HG02763 (cell line): ENCODE data around the gene EIF3K.
A peak's percentile ranks its signal among the peaks of the same experiment; 100 is the strongest.
"Not testable (repeated sequence)": the region's sequence is repeated elsewhere in the genome, so short reads cannot be mapped to it uniquely, and the experiment has no call there.

ENCODE experiments used
- ATAC-seq: cut with Tn5 transposase; IDR thresholded peaks from one replicate; pipeline ENCODE4 v1.9.1; 2021; ENCODE audit warnings: mild to moderate bottlenecking, moderate library complexity; ENCODE audit not compliant: unreplicated experiment

The EIF3K gene, protein sequence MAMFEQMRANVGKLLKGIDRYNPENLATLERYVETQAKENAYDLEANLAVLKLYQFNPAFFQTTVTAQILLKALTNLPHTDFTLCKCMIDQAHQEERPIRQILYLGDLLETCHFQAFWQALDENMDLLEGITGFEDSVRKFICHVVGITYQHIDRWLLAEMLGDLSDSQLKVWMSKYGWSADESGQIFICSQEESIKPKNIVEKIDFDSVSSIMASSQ

DNA sequence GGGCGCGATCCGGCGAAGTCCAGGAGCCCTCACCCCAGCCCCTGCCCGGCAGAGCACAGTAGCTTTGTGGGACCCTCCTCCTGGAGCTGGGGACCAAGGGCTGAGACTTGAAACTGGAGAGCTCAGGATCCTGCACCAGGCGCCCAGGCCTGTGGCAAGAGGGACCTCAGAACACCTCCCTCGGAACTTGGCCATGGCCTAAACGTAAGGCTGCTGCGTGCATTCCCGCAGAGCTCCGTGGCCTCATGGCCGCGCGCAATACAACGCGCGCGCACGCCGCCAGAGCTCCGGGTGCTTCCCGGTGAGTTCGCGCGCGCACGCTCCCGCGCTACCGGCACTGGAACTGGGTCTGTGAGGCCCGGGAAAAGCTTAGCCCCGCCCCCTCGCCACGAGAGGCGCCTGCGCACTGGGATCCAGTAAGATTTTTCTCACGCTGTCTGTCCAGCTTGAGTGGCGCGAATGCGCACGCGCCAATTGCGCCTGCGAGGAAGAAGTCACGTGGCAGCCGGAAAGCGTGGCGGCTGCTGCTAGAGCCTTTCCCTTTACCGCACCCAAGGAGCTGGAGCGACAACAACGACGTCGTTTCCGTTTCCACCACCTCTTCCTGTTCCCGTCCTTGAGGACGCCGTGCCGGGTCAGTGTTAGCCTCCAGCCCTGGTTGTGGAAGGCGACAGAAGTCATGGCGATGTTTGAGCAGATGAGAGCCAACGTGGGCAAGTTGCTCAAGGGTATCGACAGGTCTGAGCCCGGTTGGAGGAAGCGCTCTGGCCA, at the start of gene EIF3K:
Gene EIF3K (plus strand): TSS at position 599 of the 771 bp plus-strand sequence. CDS start 81 bp downstream, at position 680.
- peak; percentile 69 for ATAC-seq

DNA sequence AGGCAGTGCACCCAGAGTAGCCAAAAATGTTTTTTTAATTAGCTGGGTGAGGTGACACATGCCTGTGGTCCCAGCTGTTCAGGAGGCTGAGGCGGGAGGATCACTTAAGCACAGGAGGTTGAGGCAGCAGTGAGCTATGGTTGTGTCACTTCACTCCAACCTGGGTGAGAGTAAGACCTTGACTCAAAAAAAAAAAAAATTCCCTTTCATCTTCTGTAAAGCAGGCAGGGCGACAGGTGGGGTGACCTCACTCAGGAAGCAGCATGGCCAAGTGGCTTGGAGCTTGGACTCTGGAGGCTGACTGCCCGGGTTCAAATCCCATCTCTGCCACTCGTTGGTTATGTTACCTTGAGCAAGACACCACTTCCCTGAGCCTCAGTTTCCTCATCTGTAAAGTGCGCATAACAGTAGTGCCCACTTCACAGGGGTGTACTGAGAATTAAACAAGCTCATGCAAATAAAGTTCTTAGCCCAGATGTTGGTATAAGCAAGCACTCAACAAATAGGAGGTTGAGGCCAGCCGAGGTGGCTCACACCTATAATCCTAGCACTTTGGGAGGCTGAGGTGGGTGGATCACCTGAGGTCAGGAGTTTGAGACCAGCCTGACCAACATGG, 49.5 kb upstream of the EIF3K start:
- ATAC-seq, result no peak

DNA sequence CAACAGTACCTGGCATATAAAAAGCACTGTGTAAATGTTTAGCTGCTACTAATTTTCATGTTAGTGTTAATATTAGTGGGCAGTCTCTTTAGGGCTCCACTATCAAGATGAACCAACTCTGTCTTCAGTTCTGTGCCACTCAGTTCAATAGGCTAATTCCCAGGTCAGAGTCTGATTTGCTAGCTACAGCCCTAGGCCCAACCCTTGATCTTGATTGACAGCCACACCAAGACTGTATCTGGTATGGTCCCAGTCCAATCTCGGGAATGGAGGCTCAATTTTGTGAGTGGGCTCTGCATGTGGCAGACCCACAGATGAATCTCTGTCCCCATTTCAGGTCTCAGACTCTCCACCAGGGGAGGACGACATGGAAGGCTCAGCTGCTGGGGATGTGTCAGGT, 47.3 kb upstream of the EIF3K start:
- no peak for ATAC-seq

DNA sequence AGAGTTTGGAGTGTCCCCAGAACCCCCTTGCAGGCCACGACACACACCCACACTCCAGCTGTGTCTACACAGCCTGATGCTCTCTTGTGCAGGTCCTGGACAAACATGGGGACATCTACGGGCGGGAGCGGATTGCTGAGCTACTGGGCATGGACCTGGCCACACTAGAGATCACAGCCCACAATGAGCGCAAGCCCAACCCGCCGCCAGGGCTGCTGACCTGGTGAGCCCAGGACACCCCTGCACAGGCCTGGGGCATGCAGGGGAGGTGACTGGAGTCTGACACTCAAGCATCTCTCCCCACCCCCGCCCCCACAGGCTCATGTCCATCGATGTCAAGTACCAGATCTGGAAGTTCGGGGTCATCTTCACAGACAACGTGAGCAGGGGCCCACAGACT, 41.2 kb upstream of the EIF3K start:
- ATAC-seq, result no peak

DNA sequence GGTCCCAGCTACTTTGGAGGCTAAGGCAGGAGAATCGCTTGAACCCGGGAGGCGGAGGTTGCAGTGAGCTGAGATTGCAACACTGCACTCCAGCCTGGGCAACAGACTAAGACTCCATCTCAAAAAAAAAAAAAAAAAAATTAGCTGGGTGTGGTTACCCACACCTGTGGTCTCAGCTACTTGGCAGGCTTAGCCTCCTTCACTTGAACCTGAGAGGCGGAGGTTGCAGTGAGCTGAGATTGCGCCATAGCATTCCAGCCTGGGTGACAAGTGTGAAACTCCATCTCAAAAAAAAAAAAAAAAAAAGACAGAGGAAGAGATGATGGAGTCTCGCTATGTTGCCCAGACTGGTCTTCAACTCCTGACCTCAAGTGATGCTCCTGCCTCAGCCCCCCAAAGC, 39.7 kb upstream of the EIF3K start:
- ATAC-seq, result not testable (repeated sequence)

DNA sequence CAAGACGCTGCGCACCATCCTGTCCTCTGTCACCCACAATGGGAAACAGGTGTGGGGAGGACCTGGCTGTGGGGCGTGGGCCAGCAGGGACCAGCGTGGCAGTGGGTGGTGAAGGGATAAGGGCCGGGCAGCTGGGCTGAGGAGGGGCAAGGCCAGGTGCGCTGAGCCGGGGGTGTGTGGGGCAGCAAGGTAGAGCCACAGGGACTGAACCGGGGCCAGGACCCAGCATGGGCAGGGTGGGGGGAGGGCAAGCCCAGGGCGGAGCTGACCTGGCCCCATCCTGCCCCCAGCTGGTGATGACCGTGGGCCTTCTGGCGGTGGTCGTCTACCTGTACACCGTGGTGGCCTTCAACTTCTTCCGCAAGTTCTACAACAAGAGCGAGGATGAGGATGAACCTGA, 38.9 kb upstream of the EIF3K start:
- ATAC-seq, result no peak

DNA sequence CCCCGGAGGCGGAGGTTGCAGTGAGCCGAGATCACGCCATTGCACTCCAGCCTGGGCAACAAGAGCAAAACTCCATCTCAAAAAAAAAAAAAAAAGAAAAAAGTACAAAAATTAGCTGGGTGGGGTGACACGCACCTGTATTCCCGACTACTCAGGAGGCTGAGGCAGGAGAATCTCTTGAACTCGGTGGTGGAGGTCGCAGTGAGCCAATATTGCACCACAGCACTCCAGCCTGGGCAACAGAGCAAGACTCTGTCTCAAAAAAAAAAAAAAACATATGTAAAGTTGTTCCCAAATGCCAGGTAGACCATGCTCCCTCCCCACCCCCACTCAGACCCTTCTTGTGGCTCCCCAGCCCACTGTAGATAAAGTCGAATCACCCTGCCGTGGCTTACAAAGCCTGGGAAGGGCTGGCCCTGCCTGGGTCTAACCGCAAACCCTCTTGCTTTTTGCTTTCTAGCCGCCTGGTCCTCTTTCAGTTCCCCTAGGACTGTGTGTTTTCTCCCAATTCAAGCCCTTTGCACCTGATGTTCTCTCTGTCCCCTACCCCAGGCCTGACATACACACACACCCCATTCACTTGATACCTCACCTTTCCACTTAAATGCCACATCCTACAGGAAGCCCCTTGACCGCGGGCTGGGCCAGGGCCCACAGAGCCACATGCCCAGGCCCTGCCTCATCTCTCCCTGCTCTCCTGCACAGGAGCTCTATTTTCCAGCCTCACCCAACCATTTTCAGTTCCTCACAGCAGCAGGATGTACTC, 35.6 kb upstream of the EIF3K start:
- peak; percentile 77 for ATAC-seq

DNA sequence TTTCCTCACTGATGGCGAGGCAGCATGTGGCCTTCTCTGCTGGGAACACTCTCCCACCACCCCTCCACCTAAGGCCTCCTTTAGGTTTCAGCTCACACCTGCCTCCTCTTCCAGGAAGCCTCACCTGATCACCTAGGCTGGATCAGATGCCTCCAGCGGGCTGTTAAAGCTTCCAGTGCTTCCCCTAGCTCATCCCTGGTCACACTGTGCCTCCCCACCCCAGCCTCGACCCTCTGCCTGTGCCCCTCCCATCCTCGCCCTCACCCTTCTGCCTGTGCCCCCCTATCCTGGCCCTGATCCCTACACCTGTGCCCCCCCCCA, 35.0 kb upstream of the EIF3K start:
- ATAC-seq, result no peak

DNA sequence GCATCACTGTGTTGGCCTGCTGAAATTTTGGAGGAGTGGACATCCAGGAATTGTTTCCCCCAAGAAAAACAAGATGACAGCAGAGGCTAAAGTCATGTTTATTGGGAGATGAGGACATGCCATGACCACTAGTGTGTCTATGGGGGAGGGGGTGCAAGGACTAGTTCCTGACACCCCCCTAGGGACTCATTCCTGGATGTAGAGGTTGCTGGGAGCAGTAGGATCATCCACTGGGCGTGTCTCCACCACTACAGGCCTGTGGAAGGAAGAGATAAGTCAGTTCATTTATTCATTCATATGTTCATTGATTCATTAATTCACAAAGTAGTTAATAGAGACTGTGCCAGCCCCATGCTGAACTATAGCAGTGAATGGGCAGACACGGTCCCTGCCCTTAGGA, 31.4 kb upstream of the EIF3K start:
- ATAC-seq, result no peak

DNA sequence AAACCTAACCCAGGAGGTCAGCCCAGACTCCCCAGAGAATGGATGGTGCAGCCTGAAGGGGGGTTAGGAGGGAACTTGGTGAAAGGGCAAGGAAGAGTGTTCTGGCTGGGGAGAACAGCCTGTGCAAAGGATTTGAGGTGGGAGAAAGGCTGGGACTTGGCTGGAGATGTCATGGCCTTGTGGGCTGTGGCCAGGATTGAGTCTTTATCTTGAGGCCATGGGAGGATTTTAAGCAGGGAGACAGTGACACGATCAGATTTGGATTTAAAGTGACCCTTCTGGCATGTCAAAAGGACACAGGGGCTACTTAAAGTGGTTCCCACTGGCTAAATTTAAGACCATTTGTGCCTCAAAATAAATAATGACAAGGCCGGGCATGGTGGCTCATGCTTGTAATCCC, 30.9 kb upstream of the EIF3K start:
- no peak for ATAC-seq

DNA sequence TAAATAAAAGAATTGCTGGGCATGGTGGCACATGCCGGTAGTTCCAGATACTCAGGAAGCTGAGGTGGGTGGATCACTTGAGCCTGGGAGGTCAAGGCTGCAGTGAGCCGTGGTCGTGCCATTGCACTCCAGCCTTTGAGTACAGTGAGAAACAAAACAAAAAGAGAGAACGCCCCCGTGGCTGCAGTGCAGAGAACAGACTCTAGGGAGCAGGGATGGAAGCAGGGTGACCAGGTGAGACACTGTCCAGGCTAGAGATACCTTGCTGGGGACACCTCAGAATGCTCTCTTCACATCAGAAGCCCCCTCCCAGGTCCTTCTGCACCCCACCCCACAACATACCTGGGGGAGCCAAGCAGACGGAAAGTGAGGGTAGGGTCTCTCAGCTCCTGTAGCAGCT, 26.0 kb upstream of the EIF3K start:
- no peak for ATAC-seq

DNA sequence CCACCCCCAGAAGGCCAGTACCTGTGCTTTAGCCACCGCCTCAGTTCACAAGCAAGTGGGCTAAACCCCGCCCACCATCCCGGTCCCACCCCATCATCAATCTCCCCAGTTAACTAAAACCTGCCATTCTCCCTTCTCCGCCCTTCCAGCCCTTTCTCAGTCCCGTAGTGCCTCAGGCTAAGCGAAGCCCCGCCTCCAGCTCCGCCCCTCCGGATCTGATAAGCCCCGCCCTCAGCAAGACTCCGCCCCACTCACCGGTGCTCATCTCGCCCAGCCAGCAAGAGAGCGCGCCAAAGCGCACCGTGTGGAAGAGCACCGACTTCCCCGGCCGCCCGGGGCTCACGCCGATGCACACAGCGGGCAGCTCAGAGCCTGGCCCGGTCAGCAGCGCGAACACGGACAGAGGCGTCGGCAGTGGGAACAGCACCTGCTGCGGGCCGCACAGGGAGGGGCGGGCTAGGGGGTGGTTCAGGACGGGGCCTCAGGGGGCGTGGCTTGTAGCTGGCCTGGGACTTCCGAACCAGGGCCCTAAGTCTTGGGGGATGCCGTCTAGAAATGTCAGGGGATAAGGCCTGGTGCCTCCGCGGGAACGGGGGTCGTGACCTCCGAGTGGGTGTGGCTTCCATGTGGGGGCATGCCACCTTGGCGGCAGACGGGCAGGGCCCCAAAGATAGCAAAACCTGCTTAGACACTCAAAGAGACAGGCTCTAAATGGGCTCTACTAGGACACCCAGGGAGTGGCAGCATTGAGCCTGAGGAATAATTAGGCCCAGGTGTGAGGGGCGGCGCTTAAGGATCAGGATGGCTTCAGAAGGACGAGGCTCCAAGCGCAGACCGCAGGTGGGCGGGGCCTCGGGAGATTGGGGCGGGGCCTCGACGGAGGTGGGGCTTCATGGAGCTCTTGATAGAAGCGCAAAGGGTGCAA, 22.7 kb upstream of the EIF3K start:
- ATAC-seq, result no peak

DNA sequence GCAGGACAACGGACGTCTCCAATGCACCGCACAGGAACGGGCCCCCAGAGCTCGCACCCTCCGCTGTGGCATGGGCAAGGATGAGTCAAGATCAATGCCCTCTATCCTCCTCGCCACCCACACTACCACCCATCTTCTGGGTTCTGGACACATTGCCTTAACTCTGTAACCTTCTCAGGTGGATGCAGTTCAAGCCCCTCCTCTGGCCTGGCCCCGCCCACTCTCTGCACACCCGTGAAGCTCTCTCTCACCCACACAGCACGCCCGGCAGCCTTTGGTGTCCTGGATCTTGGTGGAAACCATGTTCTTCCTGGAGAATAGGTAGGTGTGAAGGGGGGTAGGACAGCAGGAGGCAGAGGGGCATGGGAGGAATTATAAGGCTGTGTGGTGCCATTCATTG, 21.9 kb upstream of the EIF3K start:
- ATAC-seq, result no peak

DNA sequence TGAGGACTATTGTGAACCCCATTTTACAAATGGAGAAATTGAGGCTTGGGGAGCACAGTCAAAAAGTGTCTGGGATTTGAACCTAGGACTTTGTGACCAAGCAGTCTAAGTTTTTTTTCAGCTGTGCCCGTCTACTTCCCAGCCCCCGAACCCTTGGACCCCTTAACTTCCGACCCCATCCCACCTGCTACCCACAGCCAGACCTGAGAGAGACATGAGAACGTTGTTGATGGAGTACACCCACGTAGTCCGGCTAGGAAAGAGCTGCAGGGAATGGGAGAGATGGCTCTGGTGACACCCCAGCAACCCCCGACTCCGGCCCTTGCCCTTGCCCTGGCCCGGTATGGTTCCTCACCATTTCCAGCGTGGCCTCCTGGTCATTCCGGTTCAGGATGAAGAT, 19.3 kb upstream of the EIF3K start:
- ATAC-seq, result no peak

DNA sequence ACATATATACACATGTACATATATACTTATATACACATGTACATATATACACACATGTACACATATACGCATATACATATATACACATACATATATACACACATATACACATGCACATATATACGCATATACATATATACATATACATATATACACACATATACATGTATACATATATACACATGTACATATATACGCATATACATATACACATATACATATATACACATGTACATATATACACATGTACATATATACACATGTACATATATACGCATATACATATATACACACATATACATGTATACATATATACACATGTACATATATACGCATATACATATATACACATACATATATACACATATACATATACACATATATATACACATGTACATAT, 16.1 kb upstream of the EIF3K start:
- not testable (repeated sequence) for ATAC-seq

DNA sequence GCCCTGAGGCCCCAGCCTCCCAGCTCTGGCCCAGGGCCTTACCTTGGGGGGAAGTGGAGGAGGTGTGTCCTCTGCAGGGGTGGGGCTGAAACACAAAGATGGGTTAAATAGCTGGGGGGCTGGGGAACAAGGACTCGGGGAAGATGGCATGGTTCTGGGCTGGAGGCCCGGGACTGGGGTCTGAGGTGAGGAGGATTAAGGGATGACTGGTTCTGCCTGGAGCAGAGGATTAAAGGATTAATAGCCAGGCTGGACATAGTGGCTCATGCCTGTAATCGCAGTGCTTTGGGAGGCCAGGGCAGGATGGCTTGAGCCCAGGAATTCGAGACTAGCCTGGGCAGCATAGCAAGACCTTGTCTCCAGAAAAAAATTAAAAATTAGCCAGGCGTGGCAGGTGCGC, 12.9 kb upstream of the EIF3K start:
- no peak for ATAC-seq

DNA sequence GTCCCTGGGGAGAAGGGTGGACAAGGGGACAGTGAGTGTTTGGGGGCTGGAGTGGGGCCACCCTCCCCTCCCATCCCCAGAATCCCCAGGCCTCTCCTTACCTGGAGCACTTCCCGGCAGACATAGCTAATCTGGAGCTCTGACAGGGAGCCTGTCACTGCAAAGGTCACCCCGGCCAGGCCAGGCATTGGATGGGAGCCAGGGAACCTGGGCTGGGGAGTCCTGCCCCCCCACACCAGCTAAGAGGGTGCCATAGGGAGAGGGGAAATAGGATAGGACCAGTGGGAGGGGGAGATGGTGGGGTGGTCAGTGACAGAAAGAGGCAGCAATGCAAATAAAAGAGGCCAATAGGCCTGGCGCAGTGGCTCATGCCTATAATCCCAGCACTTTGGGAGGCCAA, 4.7 kb upstream of the EIF3K start:
- no peak for ATAC-seq

DNA sequence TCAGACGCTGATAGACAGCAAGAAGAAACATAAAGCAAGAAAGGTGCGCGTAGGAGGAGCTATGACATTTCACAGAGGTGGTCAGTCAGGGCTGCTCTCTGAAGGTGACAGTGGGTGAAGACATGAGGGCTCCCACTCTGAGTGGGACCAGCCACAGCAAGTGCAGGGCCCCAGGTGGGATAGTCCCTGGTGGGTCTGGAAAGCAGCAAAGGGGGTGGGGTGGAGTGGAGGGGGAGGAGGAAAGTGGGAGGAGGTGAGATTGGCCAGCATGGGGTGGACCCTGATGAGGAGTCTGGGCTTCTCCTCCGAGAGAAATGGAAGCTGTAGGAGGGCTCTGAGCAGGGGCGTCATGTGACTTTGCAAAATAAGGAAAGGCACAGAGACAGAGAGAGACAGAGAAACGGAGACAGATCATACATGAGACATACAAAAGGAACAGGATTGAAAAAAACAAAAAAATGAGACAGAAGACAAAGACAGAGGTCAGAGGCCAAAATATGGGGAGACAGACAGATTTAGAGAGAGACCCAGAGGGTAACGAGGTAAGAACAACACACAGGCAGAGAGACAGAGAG, 3.9 kb upstream of the EIF3K start:
- no peak for ATAC-seq

DNA sequence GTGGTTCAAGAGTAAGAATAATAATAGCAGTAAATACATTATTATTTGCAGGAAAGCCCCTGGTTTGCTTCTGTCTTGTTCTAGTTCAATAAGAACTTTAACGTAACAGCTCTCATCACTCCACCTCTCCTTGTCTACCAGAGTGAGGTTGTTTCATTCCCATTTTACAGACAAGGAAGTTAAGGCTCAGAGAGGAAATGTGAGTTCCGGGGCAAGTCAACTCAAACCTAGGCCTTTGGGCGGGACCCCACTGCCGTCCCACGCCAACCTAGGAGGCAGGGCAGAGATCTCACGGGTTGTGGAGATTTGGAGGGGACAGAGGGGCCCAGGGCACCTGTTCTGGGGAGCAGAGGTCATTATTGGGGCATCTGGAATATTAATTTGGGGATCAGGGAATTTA, 2.7 kb upstream of the EIF3K start:
- ATAC-seq, result no peak

DNA sequence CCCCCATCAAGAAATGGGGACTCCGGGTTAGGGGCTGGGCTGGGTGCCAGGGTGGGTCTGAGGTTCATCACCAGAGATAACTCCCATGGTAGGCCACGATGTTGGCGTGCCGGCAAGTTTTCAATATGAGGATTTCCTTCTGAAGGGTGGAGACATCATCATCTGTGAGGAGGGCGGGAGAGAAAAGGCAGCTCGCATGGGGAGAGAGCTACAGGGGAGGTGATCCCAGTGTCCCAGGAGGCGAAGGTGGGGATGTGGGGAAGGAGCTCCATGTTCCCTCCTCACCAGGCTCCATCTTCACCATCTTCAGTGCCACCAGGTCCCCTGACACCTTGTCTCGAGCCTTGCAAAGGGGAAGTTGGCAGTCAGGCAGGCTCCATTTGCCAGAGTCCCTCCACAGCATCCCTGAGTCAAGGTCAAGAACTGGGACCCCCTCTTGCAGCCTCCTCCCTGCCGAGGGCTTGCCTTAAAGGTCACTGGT, 1.7 kb upstream of the EIF3K start:
- ATAC-seq, result no peak
